HL-60/S4 treated with retinoic acid at 250 ng/mL for 4 days and 3 days (cell line): ENCODE results near the gene DUSP23.

Experiments
- in situ Hi-C: fragments of 300-500 bp; cut with MboI; formaldehyde crosslinking; loops from 2 replicates; pipeline ENCODE4 v1.7.0; 2022; ENCODE audit warnings: low sequenced_read_pairs

The DUSP23 gene

GRCh38 chr1:159827102-159827490 is 46.3 kb downstream of the DUSP23 start:
- in situ Hi-C loops = no loop called here

GRCh38 chr1:159827549-159827948 is 46.8 kb downstream of the DUSP23 start:
- in situ Hi-C loops = no loop called here

- in situ Hi-C loops = no loop called here
Measured at GRCh38 chr1:159828176-159828575, 47.4 kb downstream of the DUSP23 start.

GRCh38 chr1:159828581-159829272 is 48.0 kb downstream of the DUSP23 start:
- in situ Hi-C loops = no loop called here

- in situ Hi-C loops = no loop called here
Measured at GRCh38 chr1:159829273-159829634, 48.5 kb downstream of the DUSP23 start.

- in situ Hi-C loops = no loop called here
Measured at GRCh38 chr1:159829822-159830465, 49.2 kb downstream of the DUSP23 start.

GRCh38 chr1:159830722-159831121 is 50.0 kb downstream of the DUSP23 start:
- in situ Hi-C loops = no loop called here

GRCh38 chr1:159831412-159832141 is 50.8 kb downstream of the DUSP23 start:
- in situ Hi-C loops = no loop called here
